WI38 (cell line): Measurements from ENCODE around the gene CENPX.

Experiments
- H3K4me3 ChIP-seq: 2 replicates; pipeline ENCODE4 v1.5.1; 2011; ENCODE audit warnings: low read depth, mild to moderate bottlenecking, control low read depth, low read length
- TF ChIP-seq, protein P1 (sequence below): IDR thresholded peaks from 2 replicates; pipeline ENCODE4 v1.5.1; 2012; ENCODE audit warnings: low read depth, mild to moderate bottlenecking, control low read depth, low read length

Gene CENPX

GRCh38 chr17:82049521-82049971, 26.9 kb upstream of the CENPX start:
- TF ChIP-seq, protein P1, sequence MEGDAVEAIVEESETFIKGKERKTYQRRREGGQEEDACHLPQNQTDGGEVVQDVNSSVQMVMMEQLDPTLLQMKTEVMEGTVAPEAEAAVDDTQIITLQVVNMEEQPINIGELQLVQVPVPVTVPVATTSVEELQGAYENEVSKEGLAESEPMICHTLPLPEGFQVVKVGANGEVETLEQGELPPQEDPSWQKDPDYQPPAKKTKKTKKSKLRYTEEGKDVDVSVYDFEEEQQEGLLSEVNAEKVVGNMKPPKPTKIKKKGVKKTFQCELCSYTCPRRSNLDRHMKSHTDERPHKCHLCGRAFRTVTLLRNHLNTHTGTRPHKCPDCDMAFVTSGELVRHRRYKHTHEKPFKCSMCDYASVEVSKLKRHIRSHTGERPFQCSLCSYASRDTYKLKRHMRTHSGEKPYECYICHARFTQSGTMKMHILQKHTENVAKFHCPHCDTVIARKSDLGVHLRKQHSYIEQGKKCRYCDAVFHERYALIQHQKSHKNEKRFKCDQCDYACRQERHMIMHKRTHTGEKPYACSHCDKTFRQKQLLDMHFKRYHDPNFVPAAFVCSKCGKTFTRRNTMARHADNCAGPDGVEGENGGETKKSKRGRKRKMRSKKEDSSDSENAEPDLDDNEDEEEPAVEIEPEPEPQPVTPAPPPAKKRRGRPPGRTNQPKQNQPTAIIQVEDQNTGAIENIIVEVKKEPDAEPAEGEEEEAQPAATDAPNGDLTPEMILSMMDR = no peak

GRCh38 chr17:82049106-82049505, 26.4 kb upstream of the CENPX start:
- TF ChIP-seq, protein P1 = no peak
- H3K4me3 ChIP-seq = no peak overlapping the region

More at GRCh38 chr17:82049521-82049971, 26.9 kb upstream of the CENPX start:
- H3K4me3 ChIP-seq = no peak overlapping the region

GRCh38 chr17:82048571-82048971, 25.9 kb upstream of the CENPX start:
- H3K4me3 ChIP-seq = no peak overlapping the region
- TF ChIP-seq, protein P1 = no peak

- no peak overlapping the region for H3K4me3 ChIP-seq
- TF ChIP-seq, protein P1 = no peak
These were observed 25.4 kb upstream of the CENPX start for GRCh38 chr17:82047914-82048570.

DNA sequence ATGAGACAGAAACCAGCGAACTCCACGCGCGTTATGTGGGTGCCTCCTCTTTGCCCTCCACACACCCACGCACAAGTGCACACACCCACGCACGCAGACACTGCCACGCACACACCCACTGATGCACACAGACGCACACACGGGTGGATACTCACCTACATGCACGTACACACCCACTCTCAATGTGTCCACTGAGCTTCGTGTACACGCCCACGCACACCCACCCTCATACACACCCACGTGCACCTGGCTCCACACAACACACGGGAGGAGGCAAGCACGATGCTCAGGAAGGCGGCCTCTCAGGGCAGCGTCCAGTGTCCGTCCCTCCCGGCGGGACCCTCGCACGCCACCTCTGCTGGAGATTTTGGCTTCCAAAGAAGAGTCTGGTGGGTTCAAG, 24.7 kb upstream of the CENPX start:
- TF ChIP-seq, protein P1 = no peak

DNA sequence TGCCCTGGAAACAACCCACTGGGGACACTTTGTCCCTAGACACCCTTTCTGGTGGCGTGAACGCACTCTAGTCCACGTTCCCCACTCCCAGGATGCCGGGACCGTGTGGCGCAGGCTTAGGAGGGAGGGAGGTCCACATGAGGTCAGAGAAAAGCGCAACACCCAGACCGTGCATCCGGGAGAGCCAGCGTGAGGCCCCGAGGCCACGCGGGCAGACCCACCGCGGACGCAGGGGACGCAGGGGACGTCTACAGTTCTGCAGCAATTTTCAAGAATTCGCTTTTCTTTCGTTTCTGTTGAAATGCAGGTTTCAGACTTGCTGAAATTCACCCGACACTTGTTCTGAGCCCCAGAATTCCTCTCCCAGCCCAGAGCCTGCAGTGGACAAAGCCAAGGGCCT, 24.2 kb upstream of the CENPX start:
- no peak overlapping the region for H3K4me3 ChIP-seq
- TF ChIP-seq, protein P1 = no peak

More for the DNA sequence above, 24.7 kb upstream of the CENPX start:
- H3K4me3 ChIP-seq = no peak overlapping the region

- H3K4me3 ChIP-seq = no peak overlapping the region
- TF ChIP-seq, protein P1 = no peak
These were observed 23.3 kb upstream of the CENPX start for GRCh38 chr17:82045936-82046484.
